ENCODE results near the gene ZNF620.
A peak's percentile ranks its signal among the peaks of the same experiment; 100 is the strongest.
"Not testable (repeated sequence)": the region's sequence is repeated elsewhere in the genome, so short reads cannot be mapped to it uniquely, and the experiment has no call there.

The ZNF620 gene

DNA sequence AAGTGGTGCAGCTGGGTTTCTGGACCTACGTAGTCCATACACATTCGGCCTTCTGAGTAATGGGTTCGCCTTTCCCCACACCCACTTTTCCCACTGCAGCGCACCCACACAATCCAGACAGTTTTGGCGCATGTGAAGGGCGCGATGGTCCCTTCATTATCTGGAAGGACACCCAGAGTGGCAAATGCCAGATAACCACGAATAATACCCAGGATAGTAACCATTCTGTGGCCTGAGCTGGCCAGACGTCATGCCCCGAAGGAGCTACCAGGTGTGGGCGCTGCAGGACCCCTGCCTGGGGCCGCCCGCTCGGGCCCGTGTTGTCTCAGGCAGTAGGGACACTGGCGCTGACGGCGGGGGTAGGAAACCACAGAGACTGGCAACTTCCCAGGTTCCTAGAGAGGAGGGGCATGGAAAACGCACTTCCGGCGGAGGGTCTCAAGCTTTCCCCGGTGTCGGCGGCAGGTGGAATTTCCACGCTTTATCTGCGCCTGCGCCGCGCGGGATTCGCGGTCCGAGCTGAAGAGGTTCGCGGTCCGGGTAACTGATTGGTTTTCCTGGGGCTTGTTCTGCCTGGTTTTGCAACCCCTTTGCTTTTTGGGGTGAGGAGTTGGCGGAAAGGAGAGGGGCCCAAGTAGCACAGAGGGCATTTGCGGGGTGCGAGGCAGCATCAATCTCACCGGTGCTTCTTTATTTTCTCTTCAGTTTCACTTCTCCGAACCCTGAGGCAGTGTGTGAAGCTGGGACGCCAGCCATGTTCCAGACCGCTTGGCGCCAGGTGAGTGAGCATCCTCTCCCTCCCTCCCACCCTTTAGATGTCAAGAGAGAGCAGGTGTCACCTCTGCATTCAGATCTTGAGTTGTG is at the start of gene ZNF620:
ZNF620 (plus strand) TSS at position 441 of the 864 bp plus-strand sequence; CDS start at position 755, 314 bp downstream.
- peak; percentile 90 for DNase-seq

DNA sequence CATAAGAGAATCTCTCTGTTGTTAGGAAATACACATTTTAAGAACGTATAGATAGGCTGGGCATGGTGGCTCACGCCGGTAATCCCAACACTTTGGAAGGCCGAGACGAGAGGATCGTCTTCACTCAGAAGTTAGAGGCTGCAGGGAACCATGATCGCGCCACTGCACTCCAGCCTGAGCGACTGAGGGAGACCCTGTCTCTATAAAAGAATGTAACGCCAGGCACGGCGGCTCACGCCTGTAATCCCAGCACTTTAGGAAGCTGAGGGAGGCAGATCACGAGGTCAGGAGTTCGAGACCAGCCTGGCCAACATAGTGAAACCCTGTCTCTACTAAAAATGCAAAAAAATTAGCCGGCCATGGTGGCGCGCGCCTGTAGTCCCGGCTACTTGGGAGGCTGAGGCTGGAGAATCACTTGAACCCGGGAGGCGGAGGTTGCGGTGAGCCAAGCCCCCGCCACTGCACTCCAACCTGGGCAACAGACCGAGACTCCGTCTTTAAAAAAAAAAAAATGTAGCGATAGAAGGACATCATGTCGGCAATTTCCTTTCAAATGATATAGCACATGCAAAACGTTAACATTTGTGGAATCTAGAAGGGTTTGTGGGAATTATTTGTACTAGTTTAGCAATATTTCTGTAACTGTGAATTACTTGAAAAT is 49.4 kb upstream of the ZNF620 start:
- DNase-seq = peak; percentile 48

DNA sequence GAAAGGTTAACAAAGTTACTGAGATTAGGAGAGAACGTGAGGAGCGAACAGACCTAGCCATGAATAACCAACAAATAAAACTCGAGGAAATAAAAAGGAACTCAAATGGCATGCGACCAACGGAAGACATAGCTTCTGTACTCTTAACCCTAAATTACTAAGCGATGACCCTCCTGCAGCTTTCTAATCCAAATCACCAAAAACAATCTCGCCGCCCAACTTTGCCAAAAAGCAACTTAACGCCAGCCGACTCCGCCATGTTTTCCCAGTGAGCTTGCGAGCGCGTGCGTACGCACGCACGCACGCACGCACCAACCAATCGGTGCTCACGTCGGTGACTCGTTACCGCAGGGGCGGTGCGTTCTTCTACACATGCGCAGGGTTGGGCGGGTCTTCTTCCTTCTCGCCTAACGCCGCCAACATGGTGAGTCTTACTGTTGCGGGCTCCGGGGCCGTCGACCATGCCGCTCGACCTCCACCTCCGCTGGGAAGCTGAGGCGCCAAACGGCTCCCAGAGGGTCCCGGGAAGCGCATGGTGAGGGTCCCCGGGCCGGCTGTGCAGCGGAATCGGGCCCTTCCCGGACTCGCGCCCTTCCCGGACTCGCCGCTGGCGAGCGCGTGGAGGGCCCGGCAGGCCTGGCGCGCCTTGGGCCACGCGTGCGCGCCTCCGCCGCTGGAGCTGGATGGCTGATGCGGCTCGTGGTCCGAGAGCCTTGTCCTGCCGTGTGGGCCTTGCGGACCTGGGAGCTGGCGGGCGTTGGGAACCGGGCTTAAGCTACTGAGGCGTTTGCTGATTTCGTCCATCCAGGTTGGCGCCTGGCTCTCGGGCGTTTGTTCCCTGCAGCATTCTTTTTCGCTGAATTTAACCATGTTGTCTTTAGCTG is 48.7 kb upstream of the ZNF620 start, which contains the start of gene RPL14:
RPL14 (plus strand) TSS at position 400 of the 884 bp plus-strand sequence; CDS start at position 533, 133 bp downstream.
- peak; percentile 99 for DNase-seq

DNA sequence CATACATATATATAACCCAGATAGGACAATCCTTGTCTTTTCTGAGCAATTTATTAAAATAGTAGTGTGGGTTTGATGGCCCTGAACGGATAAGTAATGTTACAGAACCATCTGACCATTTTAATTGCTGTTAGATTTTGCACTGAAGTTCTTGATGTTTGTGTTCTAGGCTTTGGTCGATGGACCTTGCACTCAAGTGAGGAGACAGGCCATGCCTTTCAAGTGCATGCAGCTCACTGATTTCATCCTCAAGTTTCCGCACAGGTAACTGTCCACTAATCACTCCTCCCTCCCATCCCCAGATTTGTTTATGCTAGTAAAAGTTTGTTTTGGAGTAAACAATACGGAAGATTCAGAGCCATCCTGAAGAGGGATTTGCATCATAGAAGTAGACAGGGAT is 47.4 kb upstream of the ZNF620 start:
- DNase-seq = no peak

DNA sequence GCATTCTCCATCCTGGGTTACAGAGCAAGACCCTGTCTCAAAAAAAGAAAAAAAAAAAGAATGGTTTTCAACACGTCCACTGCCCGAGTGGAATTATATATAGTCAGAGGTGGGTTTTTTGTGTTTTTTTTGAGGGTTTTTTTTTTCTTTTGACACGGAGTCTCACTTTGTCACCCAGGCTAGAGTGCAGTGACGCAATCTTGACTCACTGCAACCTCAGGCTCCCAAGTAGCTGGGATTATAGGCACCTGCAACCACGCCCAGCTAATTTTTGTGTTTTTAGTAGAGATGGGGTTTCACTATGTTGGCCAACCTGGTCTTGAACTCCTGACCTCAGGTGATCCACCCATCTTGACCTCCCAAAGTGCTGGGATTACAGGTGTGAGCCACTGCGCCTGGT is 45.4 kb upstream of the ZNF620 start:
- DNase-seq = not testable (repeated sequence)

DNA sequence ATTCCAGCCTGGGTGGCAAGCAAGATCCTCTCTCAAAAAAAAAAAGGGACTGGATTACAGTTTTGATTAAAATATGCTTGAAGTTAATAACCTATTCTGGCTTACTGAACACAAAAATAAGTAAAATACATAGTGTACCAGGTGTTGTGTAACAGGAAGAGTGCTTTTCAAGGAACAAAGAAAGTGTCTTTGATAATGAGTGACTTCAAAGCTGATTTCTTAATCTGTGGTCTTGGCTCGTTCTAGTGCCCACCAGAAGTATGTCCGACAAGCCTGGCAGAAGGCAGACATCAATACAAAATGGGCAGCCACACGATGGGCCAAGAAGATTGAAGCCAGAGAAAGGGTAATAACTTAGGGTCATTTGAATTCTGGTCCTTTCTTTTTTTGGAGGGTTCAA is 44.7 kb upstream of the ZNF620 start:
- DNase-seq = peak; percentile 57

DNA sequence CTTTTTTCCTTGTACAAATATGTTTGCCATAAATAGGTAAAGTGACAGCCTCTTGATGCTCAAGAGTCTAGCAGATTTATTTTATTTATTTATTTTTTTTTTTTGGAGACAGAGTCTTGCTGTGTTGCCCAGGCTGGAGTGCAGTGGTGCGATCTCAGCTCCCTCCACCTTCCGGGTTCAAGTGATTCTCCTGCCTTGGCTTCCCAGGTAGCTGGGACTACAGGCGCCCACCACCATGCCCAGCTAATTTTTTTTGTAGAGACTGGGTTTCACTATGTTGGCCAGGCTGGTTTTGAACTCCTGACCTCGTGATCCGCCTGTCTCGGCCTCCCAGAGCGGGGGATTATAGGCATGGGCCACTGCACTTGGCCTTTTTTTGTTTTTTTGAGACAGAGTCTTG is 43.0 kb upstream of the ZNF620 start:
- not testable (repeated sequence) for DNase-seq

DNA sequence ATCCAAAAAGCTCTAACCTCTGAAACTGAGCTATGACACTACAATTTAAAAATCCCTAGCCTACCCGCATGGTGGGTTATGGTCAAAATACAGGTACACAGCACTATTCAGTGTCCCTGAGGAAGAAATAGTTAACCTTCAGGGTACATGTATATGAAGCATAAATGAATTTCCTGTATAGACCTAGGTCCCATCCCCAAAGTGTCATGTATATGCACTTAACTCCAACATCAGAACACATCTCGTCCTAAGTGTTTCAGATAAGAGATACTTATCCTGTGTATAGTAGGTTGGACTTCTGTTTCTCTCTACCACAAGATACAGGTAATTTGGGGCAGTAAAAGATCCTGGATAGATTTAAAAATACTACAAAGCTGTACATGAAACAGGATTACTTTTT is 42.3 kb upstream of the ZNF620 start:
- no peak for DNase-seq

DNA sequence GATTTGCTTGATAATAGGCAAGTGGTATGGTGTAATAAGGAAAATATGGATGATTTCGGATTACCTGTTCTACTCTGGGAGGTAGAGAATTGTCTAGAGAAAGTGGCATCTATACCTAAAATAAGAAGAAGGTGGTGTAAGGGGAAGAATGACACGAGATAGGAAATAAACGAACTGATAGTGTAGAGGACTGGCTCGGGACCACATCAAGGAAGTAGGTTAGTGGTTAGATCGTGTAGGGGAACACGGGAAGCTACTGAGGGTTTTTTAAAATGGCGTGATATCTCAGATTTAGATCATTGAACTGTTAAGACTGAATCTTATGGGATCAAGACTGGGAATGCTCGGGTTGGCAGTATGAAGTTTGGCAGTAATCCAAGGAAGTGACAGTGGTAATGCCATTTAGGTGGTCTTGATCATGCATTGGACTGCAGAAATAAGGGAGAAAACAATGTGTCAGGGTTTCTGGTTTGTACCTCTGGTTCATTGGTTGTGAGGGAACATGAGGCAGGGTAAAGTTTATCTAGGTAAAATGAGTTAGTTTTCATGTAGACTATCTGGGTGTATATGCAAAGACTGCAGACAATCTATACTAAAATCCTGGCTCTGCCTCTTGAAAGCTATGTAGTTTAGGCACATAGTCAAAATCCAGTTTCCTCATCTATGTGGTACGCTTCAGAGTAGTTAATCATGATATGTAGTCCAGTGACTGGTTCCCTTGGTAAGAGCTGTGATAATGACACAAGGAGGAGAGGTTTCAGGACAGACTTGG is 41.3 kb upstream of the ZNF620 start:
- peak; percentile 64 for DNase-seq

DNA sequence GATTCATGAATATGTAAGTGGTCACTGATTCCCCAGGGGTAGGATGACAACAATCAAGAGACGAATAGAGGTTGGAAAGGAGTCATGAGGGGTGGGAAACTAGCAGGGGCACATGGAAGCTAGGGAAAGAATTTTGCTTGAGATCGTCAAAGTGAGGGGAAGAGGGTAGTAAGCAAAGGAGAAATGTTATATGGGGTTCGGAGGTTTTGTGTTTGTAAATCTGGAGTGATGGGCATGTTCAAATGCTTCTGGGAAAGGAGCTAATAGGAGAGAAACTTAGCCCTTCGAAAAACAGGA is 40.8 kb upstream of the ZNF620 start:
- DNase-seq = no peak

DNA sequence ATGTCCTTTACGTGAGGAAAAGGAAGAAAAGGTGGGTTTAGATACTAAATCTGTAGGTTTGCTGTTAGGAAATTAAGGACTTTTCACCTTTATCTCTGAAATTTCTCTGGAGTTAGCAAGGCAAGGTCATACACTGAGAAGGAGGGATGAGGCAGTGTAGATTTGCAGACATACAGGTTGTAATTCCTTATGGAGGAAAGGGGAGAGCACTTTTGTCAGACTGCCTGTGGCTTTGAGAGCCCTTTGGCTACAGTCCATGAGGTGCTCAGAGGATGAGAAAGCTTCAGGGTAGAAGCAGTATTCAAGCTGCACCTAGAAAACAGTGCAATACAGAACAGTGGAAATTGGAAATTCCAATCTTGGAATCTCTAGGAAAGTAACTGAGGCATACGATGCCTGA is 40.4 kb upstream of the ZNF620 start:
- DNase-seq = no peak

DNA sequence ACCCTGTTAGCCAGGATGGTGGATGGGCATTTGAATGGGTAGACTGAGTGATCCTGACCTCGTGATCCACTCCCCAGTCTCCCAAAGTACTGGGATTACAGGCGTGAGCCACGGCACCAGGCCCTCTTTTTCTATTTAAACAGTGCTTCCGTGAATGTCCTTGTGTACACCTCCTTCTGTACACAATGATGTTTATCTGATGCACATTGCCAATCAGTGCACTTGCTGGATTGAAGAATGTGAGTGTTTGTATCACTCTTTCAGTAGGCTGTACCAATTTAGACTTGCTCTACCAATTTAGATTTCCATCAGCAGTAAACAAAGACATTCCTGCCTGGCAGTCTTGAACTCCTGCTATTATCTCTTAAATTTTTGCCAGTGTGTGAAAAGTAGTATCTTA is 37.8 kb upstream of the ZNF620 start:
- DNase-seq = no peak

DNA sequence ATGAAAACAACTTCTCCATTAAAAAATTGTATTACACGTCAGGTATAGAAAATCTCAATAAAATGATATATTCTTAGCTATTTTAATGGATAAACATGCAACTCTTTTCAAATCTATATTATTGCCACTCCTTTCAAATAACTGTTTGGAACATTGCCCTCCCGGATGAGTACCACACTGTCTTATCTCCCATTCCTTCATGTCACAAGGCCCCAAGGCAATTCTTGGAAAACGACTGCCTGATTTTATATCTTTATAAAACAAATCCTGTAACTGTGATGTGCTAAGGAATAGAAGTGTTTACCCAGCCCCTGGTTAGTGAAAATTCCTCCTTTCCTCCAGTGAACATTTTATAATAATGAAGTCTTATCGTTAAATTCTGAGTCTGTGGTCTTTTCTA is 35.1 kb upstream of the ZNF620 start:
- DNase-seq = peak; percentile 63

DNA sequence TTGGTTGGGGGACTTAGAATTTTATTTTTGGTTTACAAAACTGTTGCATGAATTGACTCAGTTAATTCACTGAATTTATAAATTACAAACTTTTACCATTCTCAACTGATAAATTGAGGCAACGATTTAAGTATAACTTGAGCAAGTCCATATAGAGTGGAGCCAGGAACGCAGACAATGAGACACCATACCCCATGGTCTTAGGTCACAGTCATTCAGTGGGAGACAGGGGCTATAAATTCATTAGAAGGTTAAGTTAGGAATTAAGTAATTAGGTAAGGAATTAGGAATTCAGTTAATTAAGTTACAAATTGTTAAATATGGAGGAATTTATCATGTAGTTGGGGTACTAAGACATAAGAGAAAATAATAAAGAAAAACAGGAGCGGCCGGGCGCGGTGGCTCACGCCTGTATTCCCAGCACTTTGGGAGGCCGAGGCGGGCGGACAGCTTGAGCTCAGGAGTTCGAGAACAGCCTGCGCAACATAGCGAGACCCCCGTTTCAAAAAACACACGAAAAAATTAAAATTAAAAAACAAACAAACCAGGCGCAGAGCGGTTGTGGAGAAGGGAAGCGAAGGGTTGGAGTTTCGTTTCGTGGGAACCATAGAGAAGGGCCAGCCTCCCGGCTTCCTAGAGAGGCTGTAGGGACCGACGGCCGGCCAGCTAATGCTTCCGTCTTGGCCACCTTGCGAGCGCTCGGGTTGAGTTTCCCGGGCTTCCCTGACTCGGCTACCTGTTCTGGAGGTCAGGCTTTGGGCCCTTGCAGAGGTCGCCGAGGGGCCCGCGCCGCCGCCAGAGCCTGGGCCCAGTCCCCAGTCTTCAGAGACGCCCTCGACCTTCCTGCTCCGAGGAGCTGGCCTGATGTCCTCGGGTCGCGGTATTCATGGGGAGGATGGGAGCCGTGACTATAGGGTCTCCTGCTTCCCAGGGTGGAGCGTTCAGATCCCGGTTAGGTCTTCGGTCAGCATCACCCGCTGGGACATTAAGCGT is 29.1 kb upstream of the ZNF620 start, which contains the start of gene ZNF619:
ZNF619 (plus strand) TSS at position 645 of the 993 bp plus-strand sequence. CDS start 858 bp downstream, outside the sequence.
- peak; percentile 87 for DNase-seq

DNA sequence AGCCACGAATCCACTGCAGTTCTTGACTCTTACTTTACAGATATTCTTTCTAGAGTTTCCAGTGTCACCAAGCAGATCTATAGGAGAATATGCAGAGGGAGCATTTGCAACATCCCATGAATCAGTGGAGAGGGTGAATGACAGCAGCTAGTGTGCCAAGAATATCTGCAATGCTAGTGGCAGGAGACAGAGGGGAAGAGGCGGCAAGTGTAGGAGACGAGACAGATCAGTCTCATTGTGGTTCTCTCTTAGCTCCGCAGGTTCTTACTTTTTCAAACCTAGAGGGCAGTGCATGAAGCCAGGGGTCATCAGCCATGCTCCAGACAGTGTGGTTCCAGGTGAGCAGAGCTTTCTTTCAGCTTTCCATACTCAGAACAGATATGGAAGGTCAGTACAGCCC is 28.2 kb upstream of the ZNF620 start:
- DNase-seq = no peak

DNA sequence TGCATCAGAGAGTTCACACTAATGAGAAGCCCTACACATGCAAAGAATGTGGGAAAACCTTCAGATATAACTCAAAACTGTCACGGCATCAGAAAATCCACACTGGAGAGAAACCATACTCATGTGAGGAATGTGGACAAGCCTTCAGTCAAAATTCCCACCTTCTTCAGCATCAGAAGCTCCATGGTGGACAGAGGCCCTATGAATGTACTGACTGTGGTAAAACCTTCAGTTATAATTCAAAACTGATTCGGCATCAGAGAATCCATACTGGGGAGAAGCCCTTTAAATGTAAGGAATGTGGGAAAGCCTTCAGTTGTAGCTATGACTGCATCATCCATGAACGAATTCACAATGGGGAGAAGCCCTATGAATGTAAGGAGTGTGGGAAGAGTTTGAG is 18.7 kb upstream of the ZNF620 start:
- DNase-seq = no peak

DNA sequence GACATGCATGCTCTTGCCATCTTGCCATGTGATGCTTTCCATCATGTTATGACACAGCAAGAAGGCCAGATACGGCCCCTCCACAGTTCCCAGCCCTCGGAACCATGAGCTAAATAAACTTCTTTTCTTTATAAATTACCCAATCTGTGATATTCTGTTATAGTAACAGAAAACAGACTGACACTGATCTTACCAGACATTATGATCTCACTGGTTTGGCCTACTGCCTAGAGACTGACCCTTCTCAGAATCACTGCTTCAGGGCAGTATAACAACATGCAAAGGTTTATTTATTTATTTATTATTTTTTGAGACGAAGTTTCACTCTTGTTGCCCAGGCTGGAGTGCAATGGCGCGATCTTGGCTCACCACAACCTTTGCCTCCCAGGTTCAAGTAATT is 14.9 kb upstream of the ZNF620 start:
- DNase-seq = no peak

DNA sequence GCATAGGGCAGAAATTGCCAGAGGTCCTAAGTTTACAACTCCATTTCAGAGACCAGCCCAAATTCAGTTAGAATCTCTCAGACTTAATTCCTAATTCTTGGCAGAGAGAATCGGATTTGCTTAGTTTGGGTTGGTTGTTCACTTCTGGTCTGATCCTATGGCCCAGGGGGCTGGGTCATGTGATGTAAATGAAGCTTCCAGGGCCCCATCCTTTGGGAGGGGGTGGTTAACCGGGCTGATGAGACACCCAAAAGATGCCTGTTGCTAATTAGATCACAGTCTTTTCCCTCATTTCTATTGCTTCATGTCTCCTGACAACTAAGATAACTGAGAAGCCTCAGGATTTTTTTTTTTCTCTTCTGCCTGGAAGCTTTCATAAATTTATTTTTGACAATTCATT is 11.1 kb upstream of the ZNF620 start:
- no peak for DNase-seq

DNA sequence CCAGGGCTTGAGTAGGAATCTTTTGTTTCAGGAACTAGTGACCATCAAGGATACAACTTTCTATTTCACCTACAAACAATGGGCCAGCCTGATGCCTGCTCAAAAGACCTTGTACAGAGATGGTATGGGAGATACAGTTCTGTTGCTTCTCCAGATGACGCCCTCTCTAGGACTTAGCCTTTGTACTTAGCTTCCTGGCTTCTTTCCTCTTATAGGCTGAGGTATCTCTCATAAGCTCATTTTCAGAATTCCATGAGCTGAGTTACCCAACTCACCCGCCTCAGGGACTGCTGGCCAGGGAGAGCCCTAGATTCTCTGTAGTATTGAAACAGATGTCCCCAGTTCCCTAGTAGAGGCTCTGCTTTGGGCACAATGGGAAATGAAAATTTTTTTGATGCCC is 8.6 kb upstream of the ZNF620 start:
- DNase-seq = no peak

DNA sequence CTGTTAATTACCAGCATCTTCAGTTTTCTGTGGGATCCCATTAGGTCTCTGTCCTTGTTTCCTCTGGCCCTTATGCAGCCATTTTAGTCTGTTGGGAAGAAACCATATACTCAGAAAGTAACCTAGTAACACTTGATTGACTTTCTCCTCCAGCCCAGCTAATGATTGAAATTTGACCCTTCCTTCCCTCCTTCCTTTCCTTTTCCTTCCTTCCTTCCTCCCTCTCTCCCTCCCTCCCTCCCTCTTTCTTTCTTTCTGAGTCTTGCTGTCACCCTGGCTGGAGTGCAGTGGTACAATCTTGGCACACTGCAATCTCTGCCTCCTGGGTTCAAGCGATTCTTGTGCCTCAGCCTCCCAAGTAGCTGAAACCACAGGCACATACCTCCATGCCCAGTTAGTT is 5.9 kb upstream of the ZNF620 start:
- no peak for DNase-seq

DNA sequence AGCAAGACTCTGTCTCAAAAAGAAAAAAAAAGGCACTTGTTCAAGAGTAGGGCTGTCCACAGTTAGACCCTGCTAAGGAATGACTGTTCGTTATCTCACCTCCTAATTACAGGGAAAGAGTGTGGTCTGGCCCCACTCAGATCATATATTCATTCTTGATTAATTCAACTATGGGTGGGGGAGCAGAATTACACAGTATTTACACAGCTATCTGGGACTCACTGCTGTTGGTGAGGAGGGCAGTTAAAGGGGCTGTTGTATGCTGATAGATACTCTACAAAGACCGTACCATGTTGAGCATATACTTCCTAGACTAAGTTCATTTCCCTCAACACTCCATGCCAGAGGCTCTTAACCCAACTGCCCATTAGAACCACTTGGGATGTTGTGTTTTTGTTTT is 3.8 kb upstream of the ZNF620 start:
- peak; percentile 83 for DNase-seq
